Testis (tissue), 3 donors: ENCODE measurements around the gene PTPRE. TPM values are rescaled to one million over a fixed set of nuclear protein-coding genes. Genes with fewer than 3 reads are reported as not detected.
A peak's percentile ranks its signal among the peaks of the same experiment; 100 is the strongest.

Experiments used
- DNase-seq: peaks from one replicate; pipeline ENCODE4 v3.0.0-alpha.2; 2019
- H3K27ac ChIP-seq, 2 donors: fragments of 200-600 bp; sonication (generic); one replicate each; pipeline ENCODE4 v1.5.1; 2019
- H3K27me3 ChIP-seq: fragments of 200-600 bp; sonication (generic); one replicate; pipeline ENCODE4 v1.5.1; 2019
- H3K36me3 ChIP-seq: fragments of 200-600 bp; sonication (generic); one replicate; pipeline ENCODE4 v1.5.1; 2017; ENCODE audit warnings: low read depth; ENCODE audit errors: missing control alignments
- H3K4me1 ChIP-seq: fragments of 200-600 bp; sonication (generic); one replicate; pipeline ENCODE4 v1.5.1; 2019
- H3K4me3 ChIP-seq, 2 donors: fragments of 200-600 bp; sonication (generic); one replicate each; pipeline ENCODE4 v1.5.1; 2017 to 2019
- H3K9me3 ChIP-seq: fragments of 200-600 bp; sonication (generic); one replicate; pipeline ENCODE4 v1.5.1; 2017
- POLR2A ChIP-seq: fragments of 450-650 bp; IDR thresholded peaks from one replicate; pipeline ENCODE4 v1.6.1; 2017; ENCODE audit warnings: antibody characterized with exemption, mild to moderate bottlenecking, moderate library complexity
- WGBS, 2 donors: methylation state at CpG; one replicate each; pipeline ENCODE4 v1.1.5; 2018; 5-methylcytosine and 5-hydroxymethylcytosine counted together
- intact Hi-C: fragments of 100-400 bp; cut with DNase I; formaldehyde crosslinking; loops from one replicate; pipeline ENCODE4 v1.15.1; 2023; ENCODE audit warnings: low total_unique reads
- polyA plus RNA-seq: library from polyadenylated mRNA; stranded (reverse); fragments of 350-450 nt; fragmentation: Illumina TruSeq; extraction: RNeasy Lipid Tissue Mini Kit (QIAGEN cat#74804); gene quantifications from one replicate; pipeline ENCODE4 v1.2.3, GENCODE V29; 2014; ENCODE audit warnings: low read depth, low replicate concordance; ENCODE audit not compliant: insufficient read depth
- total RNA-seq, 2 donors: library from RNA; depleted of rRNA; stranded (reverse); fragments of >200 nt; gene quantifications; one replicate each; pipeline ENCODE4 v1.2.3, GENCODE V29; 2016
- TF ChIP-seq, protein P1 (sequence below), 3 experiments: fragments of 450-650 bp in 2 of 3; fragments of 200-600 bp in 1 of 3; sonication (generic) in 1 of 3; IDR thresholded peaks; one replicate each; pipeline ENCODE4 v1.5.1; 2016 to 2019; ENCODE audit warnings: antibody characterized with exemption in 3 of 3, mild to moderate bottlenecking in 2 of 3, moderate library complexity in 1 of 3

Gene PTPRE
- total and polyA plus RNA-seq, 3 donors from 2014 or later = 10.0 to 26.6 (median 15.3) TPM

DNA sequence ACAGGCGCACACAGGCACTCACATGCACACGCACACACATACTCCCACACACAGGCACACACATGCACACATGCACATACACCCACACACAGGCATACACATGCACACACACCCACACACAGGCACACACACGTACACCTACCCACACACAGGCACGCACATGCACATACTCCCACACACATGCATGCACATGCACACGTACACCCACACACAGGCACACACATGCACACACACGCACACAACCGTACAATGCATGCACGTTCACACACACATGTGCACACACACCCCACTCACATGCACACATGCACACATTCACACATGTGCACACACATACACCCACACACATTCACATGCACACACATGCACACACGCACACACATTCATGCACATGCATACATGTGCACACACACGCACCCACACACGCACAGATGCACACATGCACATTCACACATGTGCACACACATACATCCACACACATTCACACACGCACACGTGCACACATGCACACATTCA, 160.0 kb downstream of the PTPRE start:
- intact Hi-C loops = loop anchor here (10.0 kb wide), 1 partner anchor 162 kb away; the partner anchor contains the start of gene PTPRE
- H3K36me3 ChIP-seq = no peaks in the 10 kb centered on the region

DNA sequence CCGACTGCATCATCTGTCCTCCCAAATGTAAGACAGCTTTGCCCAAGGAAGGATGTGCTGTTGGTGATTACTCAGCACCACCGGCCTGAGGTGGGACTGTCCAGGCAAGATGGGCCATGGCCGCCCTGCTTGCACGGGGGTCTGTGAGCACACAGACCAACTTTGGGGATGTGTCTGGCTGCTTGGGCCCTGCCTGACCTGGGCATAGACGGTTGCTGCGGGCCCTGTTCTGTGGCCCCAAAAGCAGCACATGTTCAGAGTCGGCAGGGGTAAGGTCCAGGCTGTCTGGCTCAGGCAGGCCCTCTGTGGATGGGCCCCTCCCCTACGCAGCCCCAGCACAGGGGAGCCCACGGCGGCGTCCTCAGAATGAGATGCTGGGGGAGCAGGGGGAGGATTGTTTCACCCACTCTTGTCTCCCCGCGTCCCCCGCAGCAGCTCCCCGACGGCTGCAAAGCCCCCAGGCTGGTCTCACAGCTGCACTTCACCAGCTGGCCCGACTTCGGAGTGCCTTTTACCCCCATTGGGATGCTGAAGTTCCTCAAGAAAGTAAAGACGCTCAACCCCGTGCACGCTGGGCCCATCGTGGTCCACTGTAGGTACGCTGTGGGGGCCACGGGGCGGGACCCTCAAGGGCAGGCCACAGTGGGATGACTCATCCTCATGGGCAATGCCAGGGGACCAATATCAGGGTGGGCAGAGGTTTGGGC, 160.9 kb downstream of the PTPRE start:
- H3K4me1 ChIP-seq = no peaks in the 10 kb centered on the region
- DNase-seq = no peak
- H3K27ac ChIP-seq = no peak overlapping the region
- H3K36me3 ChIP-seq = no peaks in the 10 kb centered on the region
- WGBS, 2 donors = 87 to 91% methylated on average over 16 to 25 of the region's 25 CpGs
- no peak overlapping the region for H3K4me3 ChIP-seq
- intact Hi-C loops = loop anchor here (10.0 kb wide), 1 partner anchor 163 kb away; the partner anchor contains the start of gene PTPRE
- H3K27me3 ChIP-seq = no peaks in the 10 kb centered on the region
- TF ChIP-seq, protein P1, sequence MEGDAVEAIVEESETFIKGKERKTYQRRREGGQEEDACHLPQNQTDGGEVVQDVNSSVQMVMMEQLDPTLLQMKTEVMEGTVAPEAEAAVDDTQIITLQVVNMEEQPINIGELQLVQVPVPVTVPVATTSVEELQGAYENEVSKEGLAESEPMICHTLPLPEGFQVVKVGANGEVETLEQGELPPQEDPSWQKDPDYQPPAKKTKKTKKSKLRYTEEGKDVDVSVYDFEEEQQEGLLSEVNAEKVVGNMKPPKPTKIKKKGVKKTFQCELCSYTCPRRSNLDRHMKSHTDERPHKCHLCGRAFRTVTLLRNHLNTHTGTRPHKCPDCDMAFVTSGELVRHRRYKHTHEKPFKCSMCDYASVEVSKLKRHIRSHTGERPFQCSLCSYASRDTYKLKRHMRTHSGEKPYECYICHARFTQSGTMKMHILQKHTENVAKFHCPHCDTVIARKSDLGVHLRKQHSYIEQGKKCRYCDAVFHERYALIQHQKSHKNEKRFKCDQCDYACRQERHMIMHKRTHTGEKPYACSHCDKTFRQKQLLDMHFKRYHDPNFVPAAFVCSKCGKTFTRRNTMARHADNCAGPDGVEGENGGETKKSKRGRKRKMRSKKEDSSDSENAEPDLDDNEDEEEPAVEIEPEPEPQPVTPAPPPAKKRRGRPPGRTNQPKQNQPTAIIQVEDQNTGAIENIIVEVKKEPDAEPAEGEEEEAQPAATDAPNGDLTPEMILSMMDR (IDR thresholded peaks at IDR 0.05) = no peak
- TF ChIP-seq POLR2A = no peak
- no peaks in the 10 kb centered on the region for H3K9me3 ChIP-seq

More for the DNA sequence above, 160.0 kb downstream of the PTPRE start:
- Histone ChIP-seq H3K4me1 (no peaks in the 10 kb centered on the region), H3K4me3 (no peak overlapping the region), H3K27ac (no peak overlapping the region), H3K27me3 (no peaks in the 10 kb centered on the region), H3K9me3 (no peaks in the 10 kb centered on the region)
- DNase-seq = no peak
- TF ChIP-seq, protein P1 (IDR thresholded peaks at IDR 0.05) = no peak
- no peak for TF ChIP-seq POLR2A
- 66 to 72% methylated on average over 13 of the region's 13 CpGs for WGBS, 2 donors

DNA sequence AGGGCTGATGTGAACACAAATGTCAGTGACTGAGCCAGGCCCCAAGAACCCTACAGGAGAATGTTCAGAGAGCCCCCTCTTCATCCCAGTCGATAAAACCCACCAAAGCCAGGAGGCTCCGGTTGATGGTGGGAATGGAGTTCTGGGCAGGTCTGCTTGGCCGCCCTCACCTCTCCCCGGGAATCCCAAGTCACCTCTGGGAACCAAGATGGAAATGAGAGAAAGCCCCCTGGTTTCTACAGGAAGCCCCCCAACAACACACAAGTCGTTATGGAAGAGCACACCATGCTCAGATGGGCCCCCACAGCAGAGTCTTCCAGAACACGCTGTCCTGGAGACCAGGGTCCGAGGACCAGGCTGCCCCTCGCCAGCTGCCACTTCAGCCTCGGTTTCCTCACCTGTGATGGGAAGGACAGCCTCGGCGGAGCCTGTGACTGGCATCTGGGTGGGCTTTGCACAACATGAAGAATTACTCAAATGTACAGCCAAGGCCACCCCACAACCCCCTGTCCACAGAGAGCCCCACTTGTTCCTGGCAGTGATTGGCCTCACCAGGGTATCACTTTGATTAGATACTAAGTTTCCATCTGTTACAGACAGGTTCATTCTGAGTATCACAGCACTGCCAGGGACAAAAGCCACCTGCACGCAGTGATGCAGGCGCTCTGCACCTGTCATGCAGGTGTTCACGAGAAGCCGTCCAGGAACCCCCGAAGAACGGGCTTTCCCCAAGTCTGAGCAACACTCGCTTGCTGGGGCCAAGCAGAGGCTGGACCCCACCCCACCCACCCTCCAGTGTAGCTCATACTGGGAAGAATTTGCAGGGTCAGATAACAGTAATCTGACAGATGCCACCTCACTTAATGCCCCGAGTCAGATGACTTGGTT, 161.7 kb downstream of the PTPRE start:
- Histone ChIP-seq H3K9me3 (no peaks in the 10 kb centered on the region), H3K4me1 (no peaks in the 10 kb centered on the region), H3K36me3 (no peaks in the 10 kb centered on the region), H3K27me3 (no peaks in the 10 kb centered on the region), H3K4me3 (no peak overlapping the region), H3K27ac (no peak overlapping the region)
- intact Hi-C loops = loop anchor here (10.0 kb wide), 1 partner anchor 164 kb away; the partner anchor contains the start of gene PTPRE
- TF ChIP-seq POLR2A = no peak
- TF ChIP-seq, protein P1 (IDR thresholded peaks at IDR 0.05) = no peak
- 85 to 91% methylated on average over 10 to 19 of the region's 19 CpGs for WGBS, 2 donors
- no peak for DNase-seq

DNA sequence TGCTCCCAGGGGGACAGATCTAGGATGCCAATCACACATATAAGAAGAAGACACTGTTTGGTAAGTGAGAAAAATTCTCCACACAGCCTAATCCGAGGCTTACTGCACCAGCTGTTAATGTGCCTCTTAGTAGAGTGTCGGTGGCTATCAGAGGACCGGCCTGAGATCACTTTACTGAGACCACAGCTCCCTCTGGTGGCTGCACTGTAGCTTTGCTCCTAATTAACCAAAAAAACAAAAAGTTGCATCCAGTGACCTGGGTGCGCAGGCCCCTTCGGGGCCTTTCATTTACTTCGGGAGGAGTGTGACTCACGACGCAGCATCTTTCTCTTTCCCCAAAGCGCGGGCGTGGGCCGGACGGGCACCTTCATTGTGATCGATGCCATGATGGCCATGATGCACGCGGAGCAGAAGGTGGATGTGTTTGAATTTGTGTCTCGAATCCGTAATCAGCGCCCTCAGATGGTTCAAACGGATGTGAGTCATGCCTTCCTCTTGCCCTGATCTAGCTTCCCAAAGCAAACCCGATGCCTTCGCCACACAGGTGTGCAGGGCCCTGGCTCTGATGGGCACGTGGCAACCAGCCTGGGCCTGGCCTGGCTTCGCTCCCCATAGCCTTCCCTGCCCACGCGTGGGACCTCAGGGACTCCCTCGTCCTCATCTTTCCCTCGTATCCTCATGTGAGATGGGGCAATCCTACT, 162.6 kb downstream of the PTPRE start:
- no peak overlapping the region for H3K4me3 ChIP-seq
- H3K27ac ChIP-seq = no peak overlapping the region
- no peak for TF ChIP-seq POLR2A
- TF ChIP-seq, protein P1 (IDR thresholded peaks at IDR 0.05) = peak; percentile 81 to 83 (median 82)
- H3K9me3 ChIP-seq = no peaks in the 10 kb centered on the region
- intact Hi-C loops = loop anchor here (10.0 kb wide), 1 partner anchor 165 kb away; the partner anchor contains the start of gene PTPRE
- DNase-seq = peak; percentile 74
- 53 to 60% methylated on average over 16 to 28 of the region's 28 CpGs for WGBS, 2 donors
- no peaks in the 10 kb centered on the region for H3K36me3 ChIP-seq
- H3K4me1 ChIP-seq = no peaks in the 10 kb centered on the region
- no peaks in the 10 kb centered on the region for H3K27me3 ChIP-seq
